Neuronal stem cell (in vitro differentiated cells): ENCODE results near the gene TTLL13.

Experiments
- DNase-seq: peaks from one replicate; pipeline ENCODE4 v3.0.0-alpha.2; 2013; ENCODE audit warnings: low spot score
- H2AFZ ChIP-seq: one replicate; pipeline ENCODE4 v1.6.1; 2013; ENCODE audit warnings: mild to moderate bottlenecking, low read length, inconsistent platforms
- H2AK5ac ChIP-seq: 2 replicates; pipeline ENCODE4 v1.6.1; 2013; ENCODE audit warnings: low read depth, mild to moderate bottlenecking, inconsistent platforms, low read length, moderate library complexity, mixed read lengths
- H2BK120ac ChIP-seq: 2 replicates; pipeline ENCODE4 v1.6.1; 2013; ENCODE audit warnings: low read depth, mild to moderate bottlenecking, inconsistent platforms, low read length, moderate library complexity, mixed read lengths
- H2BK12ac ChIP-seq: one replicate; pipeline ENCODE4 v1.6.1; 2013; ENCODE audit warnings: low read length, inconsistent platforms
- H2BK15ac ChIP-seq: 2 replicates; pipeline ENCODE4 v1.6.1; 2013; ENCODE audit warnings: mild to moderate bottlenecking, low read length, inconsistent platforms, mixed read lengths
- H2BK5ac ChIP-seq: one replicate; pipeline ENCODE4 v1.6.1; 2013; ENCODE audit warnings: inconsistent platforms, mild to moderate bottlenecking, low read length, moderate library complexity
- H3K14ac ChIP-seq: one replicate; pipeline ENCODE4 v1.6.1; 2013; ENCODE audit warnings: low read length, inconsistent platforms
- H3K18ac ChIP-seq: 2 replicates; pipeline ENCODE4 v1.6.1; 2013; ENCODE audit warnings: low read length, inconsistent platforms
- H3K23ac ChIP-seq: 2 replicates; pipeline ENCODE4 v1.6.1; 2013; ENCODE audit warnings: low read depth, mild to moderate bottlenecking, mixed read lengths, low read length, inconsistent platforms; ENCODE audit not compliant: poor library complexity
- H3K27ac ChIP-seq: replicated peaks from 3 replicates; pipeline ENCODE4 v1.5.1; 2013; ENCODE audit warnings: low read length, inconsistent platforms
- H3K27me3 ChIP-seq, 3 experiments: 2 replicates each; pipeline ENCODE4 v1.6.1; 2013; ENCODE audit warnings: low read length in 3 of 3, mild to moderate bottlenecking in 2 of 3, inconsistent platforms in 1 of 3, low read depth in 1 of 3, mixed read lengths in 1 of 3, moderate library complexity in 1 of 3; ENCODE audit not compliant: control insufficient read depth in 3 of 3, insufficient read depth in 3 of 3
- H3K36me3 ChIP-seq, 2 donors: replicated peaks in 1 of 2; 2 replicates each; pipeline ENCODE4 v1.6.1; 2013; ENCODE audit warnings: low read length in 2 of 2; ENCODE audit not compliant: control insufficient read depth in 2 of 2, insufficient read depth in 2 of 2
- H3K4ac ChIP-seq: 2 replicates; pipeline ENCODE4 v1.6.1; 2013; ENCODE audit warnings: inconsistent platforms, mild to moderate bottlenecking, low read length, moderate library complexity
- H3K4me1 ChIP-seq, 2 donors: 1 replicate in 1 of 2; 2 replicates in 1 of 2; pipeline ENCODE4 v1.6.1; 2013; ENCODE audit warnings: low read length in 2 of 2, low read depth in 1 of 2; ENCODE audit not compliant: control insufficient read depth in 2 of 2, insufficient read depth in 1 of 2
- H3K4me2 ChIP-seq: one replicate; pipeline ENCODE4 v1.6.1; 2013; ENCODE audit warnings: mild to moderate bottlenecking, low read length, inconsistent platforms; ENCODE audit not compliant: insufficient read depth, poor library complexity, severe bottlenecking
- H3K4me3 ChIP-seq, 2 donors: 2 replicates each; pipeline ENCODE4 v1.5.1; 2013; ENCODE audit warnings: low read length in 2 of 2, mild to moderate bottlenecking in 2 of 2, inconsistent platforms in 1 of 2, moderate library complexity in 1 of 2
- H3K79me1 ChIP-seq: one replicate; pipeline ENCODE4 v1.6.1; 2013; ENCODE audit warnings: low read depth, mild to moderate bottlenecking, inconsistent platforms, low read length, moderate library complexity
- H3K9ac ChIP-seq: one replicate; pipeline ENCODE4 v1.6.1; 2013; ENCODE audit warnings: mild to moderate bottlenecking, low read depth, low read length, inconsistent platforms; ENCODE audit not compliant: poor library complexity
- H3K9me3 ChIP-seq, 2 donors: replicated peaks in 1 of 2; 2 replicates each; pipeline versions ENCODE3 to v1.6.1; 2013; ENCODE audit warnings: low read length in 2 of 2, mild to moderate bottlenecking in 2 of 2, inconsistent platforms in 1 of 2, low read depth in 1 of 2, mixed read lengths in 1 of 2, moderate library complexity in 1 of 2; ENCODE audit not compliant: control insufficient read depth in 2 of 2, insufficient read depth in 1 of 2
- H4K8ac ChIP-seq: one replicate; pipeline ENCODE4 v1.6.1; 2013; ENCODE audit warnings: low read depth, mild to moderate bottlenecking, inconsistent platforms, low read length, moderate library complexity
- H4K91ac ChIP-seq: one replicate; pipeline ENCODE4 v1.6.1; 2013; ENCODE audit warnings: low read length, low read depth, mild to moderate bottlenecking, inconsistent platforms; ENCODE audit not compliant: poor library complexity
- WGBS, 2 donors: extraction: QIAGEN DNeasy Blood & Tissue Kit; methylation state at CpG; one replicate each; pipeline ENCODE4 v1.1.7; 2013; ENCODE audit warnings: missing lambda C conversion rate in 2 of 2, mixed read lengths in 1 of 2; ENCODE audit not compliant: insufficient read length in 2 of 2, insufficient replicate concordance in 1 of 2; ENCODE audit errors: extremely low coverage in 2 of 2; 5-methylcytosine and 5-hydroxymethylcytosine counted together

The TTLL13 gene

GRCh38 chr15:90227816-90228772 lies 21.3 kb upstream of the TTLL13 start:
- Histone ChIP-seq H3K27me3 (no peaks in the 10 kb centered on the region), H3K14ac (no peak overlapping the region), H4K91ac (no peak overlapping the region), H3K4ac (no peak overlapping the region), H2BK15ac (no peak overlapping the region), H3K9ac (no peak overlapping the region), H2BK12ac (no peak overlapping the region), H2BK5ac (no peak overlapping the region), H3K4me2 (no peak overlapping the region), H2BK120ac (no peak overlapping the region), H3K9me3 (no peaks in the 10 kb centered on the region), H3K18ac (no peak overlapping the region), H3K36me3 (peaks cover 56 to 79% of the 10 kb centered on the region in 2 donors), H3K27ac (no peak overlapping the region), H3K4me1 (peaks cover 0 to 3% of the 10 kb centered on the region in 2 donors), H4K8ac (no peak overlapping the region), H3K23ac (no peak overlapping the region), H3K4me3 (no peak overlapping the region), H2AFZ (no peak overlapping the region), H3K79me1 (peaks cover 8% of the 10 kb centered on the region), H2AK5ac (no peak overlapping the region)
- no peak for DNase-seq
- WGBS, 2 donors, result no CpG with 5 or more reads among the region's 38 CpGs

- Histone ChIP-seq H3K4me3 (no peak overlapping the region), H3K14ac (no peak overlapping the region), H3K23ac (peak overlapping the region; percentile 52), H3K27ac (no peak overlapping the region), H2AK5ac (no peak overlapping the region), H3K9ac (no peak overlapping the region), H2BK120ac (no peak overlapping the region), H2BK12ac (no peak overlapping the region), H4K91ac (no peak overlapping the region), H3K4me2 (no peak overlapping the region), H3K9me3 (no peaks in the 10 kb centered on the region), H4K8ac (no peak overlapping the region), H2AFZ (no peak overlapping the region), H2BK15ac (no peak overlapping the region), H3K27me3 (no peaks in the 10 kb centered on the region), H3K79me1 (peaks cover 8% of the 10 kb centered on the region), H3K18ac (no peak overlapping the region), H2BK5ac (no peak overlapping the region), H3K4me1 (peaks cover 0 to 3% of the 10 kb centered on the region in 2 donors), H3K4ac (no peak overlapping the region), H3K36me3 (peaks cover 49 to 71% of the 10 kb centered on the region in 2 donors)
- no peak for DNase-seq
- no CpG with 5 or more reads among the region's 15 CpGs for WGBS, 2 donors
Measured at GRCh38 chr15:90228960-90229359, 20.4 kb upstream of the TTLL13 start.

DNA sequence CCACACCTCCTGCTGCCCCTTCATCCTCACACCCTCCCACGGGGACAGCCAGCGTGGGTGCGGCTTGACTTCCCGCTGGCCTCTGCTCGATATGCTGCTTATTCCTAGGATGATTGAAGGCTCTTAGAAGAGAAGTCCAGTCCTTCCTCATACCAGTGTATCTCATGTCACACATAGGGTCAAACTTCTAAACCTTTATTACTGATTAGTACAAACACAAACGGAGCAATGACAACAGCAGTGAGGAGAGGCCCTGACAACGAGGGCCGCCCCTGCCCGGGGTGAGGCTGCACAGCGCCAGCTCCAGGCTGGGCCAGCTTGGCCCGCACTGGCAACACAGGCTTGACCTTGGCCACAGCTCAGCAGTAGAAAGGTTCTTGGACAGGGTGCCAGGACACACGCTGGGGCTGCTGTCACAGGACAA lies 19.3 kb upstream of the TTLL13 start:
- Histone ChIP-seq H3K4ac (no peak overlapping the region), H2BK12ac (no peak overlapping the region), H3K4me1 (peaks cover 2 to 5% of the 10 kb centered on the region in 2 donors), H3K9me3 (no peaks in the 10 kb centered on the region), H3K18ac (no peak overlapping the region), H3K4me2 (no peak overlapping the region), H3K79me1 (peaks cover 4% of the 10 kb centered on the region), H2AK5ac (no peak overlapping the region), H4K91ac (no peak overlapping the region), H2AFZ (no peak overlapping the region), H2BK5ac (no peak overlapping the region), H3K27ac (no peak overlapping the region), H3K23ac (no peak overlapping the region), H2BK15ac (no peak overlapping the region), H4K8ac (no peak overlapping the region), H3K9ac (no peak overlapping the region), H3K36me3 (peaks cover 38 to 60% of the 10 kb centered on the region in 2 donors), H3K27me3 (no peaks in the 10 kb centered on the region), H3K4me3 (no peak overlapping the region), H3K14ac (no peak overlapping the region), H2BK120ac (no peak overlapping the region)
- no peak for DNase-seq
- no CpG with 5 or more reads among the region's 12 CpGs for WGBS, 2 donors

- Histone ChIP-seq H3K4ac (no peak overlapping the region), H3K14ac (no peak overlapping the region), H3K18ac (no peak overlapping the region), H2BK15ac (no peak overlapping the region), H3K4me2 (no peak overlapping the region), H2BK5ac (no peak overlapping the region), H2AFZ (no peak overlapping the region), H3K4me1 (peaks cover 2 to 5% of the 10 kb centered on the region in 2 donors), H4K91ac (no peak overlapping the region), H2BK12ac (no peak overlapping the region), H3K27ac (no peak overlapping the region), H2BK120ac (no peak overlapping the region), H3K27me3 (no peaks in the 10 kb centered on the region), H3K23ac (no peak overlapping the region), H3K9me3 (no peaks in the 10 kb centered on the region), H4K8ac (no peak overlapping the region), H3K4me3 (no peak overlapping the region), H3K79me1 (peaks cover 2% of the 10 kb centered on the region), H2AK5ac (no peak overlapping the region), H3K36me3 (peaks cover 33 to 54% of the 10 kb centered on the region in 2 donors), H3K9ac (no peak overlapping the region)
- DNase-seq, result no peak
- no CpG with 5 or more reads among the region's 8 CpGs for WGBS, 2 donors
Measured at GRCh38 chr15:90230610-90231009, 18.7 kb upstream of the TTLL13 start.
